CD4-positive, alpha-beta T cell (primary cell): ENCODE results near the gene THEMIS. TPM values are rescaled to one million over a fixed set of nuclear protein-coding genes. Genes with fewer than 3 reads are reported as not detected.

ENCODE experiments used
- ATAC-seq: fragments of 200-7000 bp; cut with Tn5 transposase; one replicate; pipeline ENCODE4 v1.10.0; 2022; ENCODE audit warnings: mild to moderate bottlenecking; ENCODE audit not compliant: poor library complexity
- CTCF ChIA-PET: fragments of 350-600 bp; sonication (Branson Sonifier 250); formaldehyde crosslinking; loops from one replicate; lab custom pipeline; 2021; ENCODE audit warnings: antibody characterized with exemption, inconsistent platforms; lab: Charles Lee
- POLR2A ChIA-PET: fragments of 350-600 bp; sonication (Branson Sonifier 250); formaldehyde crosslinking; loops from one replicate; lab custom pipeline; 2021; ENCODE audit warnings: antibody characterized with exemption, inconsistent platforms; lab: Charles Lee
- DNase-seq, 14 experiments: peaks; one replicate each; pipeline ENCODE4 v3.0.0-alpha.2; 2013 to 2020; ENCODE audit warnings: mixed read lengths in 2 of 14
- H3K27ac ChIP-seq, 2 donors: one replicate each; pipeline versions ENCODE4 v1.5.1 to v1.7.0; 2013; ENCODE audit warnings: low read length in 2 of 2, low read depth in 1 of 2, mild to moderate bottlenecking in 1 of 2
- H3K27me3 ChIP-seq, 2 experiments: 1 replicate in 1 of 2; 2 replicates in 1 of 2; pipeline versions ENCODE4 v1.6.1 to v1.7.0; 2013; ENCODE audit warnings: low read length in 2 of 2, control low read depth in 1 of 2, mild to moderate bottlenecking in 1 of 2, moderate library complexity in 1 of 2; ENCODE audit not compliant: insufficient read depth in 2 of 2, control insufficient read depth in 1 of 2
- H3K36me3 ChIP-seq: one replicate; pipeline ENCODE4 v1.6.1; 2013; ENCODE audit warnings: low read length, control low read depth; ENCODE audit not compliant: insufficient read depth
- H3K4me1 ChIP-seq: one replicate; pipeline ENCODE4 v1.6.1; 2013; ENCODE audit warnings: low read length, control low read depth; ENCODE audit not compliant: insufficient read depth
- H3K4me3 ChIP-seq: one replicate; pipeline ENCODE4 v1.5.1; 2013; ENCODE audit warnings: mild to moderate bottlenecking, low read length, moderate library complexity
- H3K9me3 ChIP-seq, 2 experiments: 1 replicate in 1 of 2; 2 replicates in 1 of 2; pipeline versions ENCODE4 v1.6.1 to v1.7.0; 2013; ENCODE audit warnings: low read length in 2 of 2, mild to moderate bottlenecking in 2 of 2, control low read depth in 1 of 2, moderate library complexity in 1 of 2; ENCODE audit not compliant: control insufficient read depth in 1 of 2, insufficient read depth in 1 of 2
- H3K27ac Mint-ChIP-seq: one replicate; pipeline ENCODE4 v1.8.0; 2020; ENCODE audit warnings: mixed read lengths
- H3K27me3 Mint-ChIP-seq: one replicate; pipeline ENCODE4 v1.8.0; 2021; ENCODE audit warnings: mixed read lengths
- H3K36me3 Mint-ChIP-seq: one replicate; pipeline ENCODE4 v1.8.0; 2021; ENCODE audit warnings: low read depth, mixed read lengths
- H3K4me1 Mint-ChIP-seq: one replicate; pipeline ENCODE4 v1.8.0; 2021; ENCODE audit warnings: low read depth, mixed read lengths
- H3K4me3 Mint-ChIP-seq: one replicate; pipeline ENCODE4 v1.8.0; 2020; ENCODE audit warnings: mild to moderate bottlenecking, mixed read lengths
- H3K9me3 Mint-ChIP-seq: one replicate; pipeline ENCODE4 v1.8.0; 2020; ENCODE audit warnings: mixed read lengths
- CTCF ChIP-seq: fragments of 200-600 bp; IDR thresholded peaks from one replicate; pipeline ENCODE4 v1.8.0; 2022; ENCODE audit warnings: antibody characterized with exemption, mild to moderate bottlenecking
- intact Hi-C, 2 experiments: fragments of 100-400 bp; cut with DNase I in 1 of 2; cut with micrococcal nuclease in 1 of 2; formaldehyde crosslinking; loops; one replicate each; pipeline versions ENCODE4 v1.15.1 to v1.9.0; 2023 to 2025; cut with DNase I, micrococcal nuclease
- total RNA-seq, 174 experiments: library from RNA in 2 of 174; stranded (reverse) in 2 of 174; gene quantifications; one replicate each; pipeline ENCODE4 v1.2.3 and lab custom pipeline; 2021 to 2026

The THEMIS gene
- total RNA-seq, 2 experiments from 2014 or later = 25.0 to 25.3 TPM

GRCh38 chr6:127938701-127939100 is 37.8 kb upstream of the THEMIS start:
- POLR2A ChIA-PET = interaction anchor here (0.7 kb wide), 1 partner anchor 15 kb away, joined by 3 read pairs; no protein-coding TSS in a partner anchor
- no peak overlapping the region for H3K27ac ChIP-seq
- ATAC-seq (no peak), DNase-seq (peak in 3 of 14 experiments; percentile 26 to 62 (median 43))
- no peak for TF ChIP-seq CTCF
- H3K27me3 ChIP-seq = no peaks in the 10 kb centered on the region
- intact Hi-C loops = loop anchor here in 1 of 2 experiments (5.0 kb wide), 2 partner anchors 34 to 36 kb away; partner anchors contain the start of gene THEMIS
- no peaks in the 10 kb centered on the region for H3K27me3 Mint-ChIP-seq
- H3K36me3 Mint-ChIP-seq = no peaks in the 10 kb centered on the region
- peak overlapping the region; percentile 34 for H3K27ac Mint-ChIP-seq
- H3K9me3 ChIP-seq = no peaks in the 10 kb centered on the region
- no peaks in the 10 kb centered on the region for H3K9me3 Mint-ChIP-seq
- peaks cover 65% of the 10 kb centered on the region for H3K4me1 Mint-ChIP-seq
- H3K36me3 ChIP-seq = no peaks in the 10 kb centered on the region
- H3K4me3 Mint-ChIP-seq = no peak overlapping the region
- no peak overlapping the region for H3K4me3 ChIP-seq
- CTCF ChIA-PET = interaction anchor here (0.6 to 1.4 kb wide), 3 partner anchors 12 to 390 kb away, joined by 3 read pairs; no protein-coding TSS in a partner anchor
- H3K4me1 ChIP-seq = peaks cover 7% of the 10 kb centered on the region

- ATAC-seq (no peak), DNase-seq (no peak)
- H3K36me3 ChIP-seq = no peaks in the 10 kb centered on the region
- ChIA-PET CTCF (interaction anchor here (0.9 to 1.9 kb wide), 2 partner anchors 82 to 390 kb away, joined by 3 to 6 read pairs; no protein-coding TSS in a partner anchor), POLR2A (interaction anchor here (1.2 kb wide), 1 partner anchor 29 kb away, joined by 3 read pairs; no protein-coding TSS in a partner anchor)
- Mint-ChIP-seq H3K27ac (no peak overlapping the region), H3K9me3 (peaks cover 6% of the 10 kb centered on the region), H3K36me3 (peaks cover 7% of the 10 kb centered on the region), H3K4me3 (no peak overlapping the region), H3K27me3 (no peaks in the 10 kb centered on the region), H3K4me1 (peaks cover 71% of the 10 kb centered on the region)
- peaks cover 2 to 3% of the 10 kb centered on the region in 2 experiments for H3K9me3 ChIP-seq
- no peaks in the 10 kb centered on the region for H3K27me3 ChIP-seq
- TF ChIP-seq CTCF = no peak
- H3K4me1 ChIP-seq = peaks cover 12% of the 10 kb centered on the region
- intact Hi-C loops = loop anchor here in 1 of 2 experiments (5.0 kb wide), 2 partner anchors 35 kb away; partner anchors contain the start of gene THEMIS
- H3K27ac ChIP-seq = no peak overlapping the region
- no peak overlapping the region for H3K4me3 ChIP-seq
Observed at GRCh38 chr6:127937747-127938146, 36.9 kb upstream of the THEMIS start.

GRCh38 chr6:127937102-127937501 is 36.2 kb upstream of the THEMIS start:
- Mint-ChIP-seq H3K27ac (peak overlapping the region; percentile 90), H3K4me1 (peaks cover 69% of the 10 kb centered on the region), H3K27me3 (no peaks in the 10 kb centered on the region), H3K4me3 (no peak overlapping the region), H3K36me3 (peaks cover 10% of the 10 kb centered on the region), H3K9me3 (peaks cover 7% of the 10 kb centered on the region)
- Histone ChIP-seq H3K27me3 (no peaks in the 10 kb centered on the region), H3K4me1 (peaks cover 15% of the 10 kb centered on the region), H3K9me3 (peaks cover 7% of the 10 kb centered on the region in 2 experiments), H3K36me3 (no peaks in the 10 kb centered on the region), H3K4me3 (no peak overlapping the region), H3K27ac (no peak overlapping the region)
- DNase-seq = no peak
- ChIA-PET CTCF (interaction anchor here (0.9 to 1.9 kb wide), 2 partner anchors 14 to 81 kb away, joined by 3 to 6 read pairs; no protein-coding TSS in a partner anchor), POLR2A (interaction anchor here (1.0 to 3.8 kb wide), 3 partner anchors 14 to 29 kb away, joined by 3 to 61 read pairs (median 3); no protein-coding TSS in a partner anchor)
- ATAC-seq = no peak
- intact Hi-C loops = loop anchor here in 1 of 2 experiments (5.0 kb wide), 2 partner anchors 35 kb away; partner anchors contain the start of gene THEMIS
- no peak for TF ChIP-seq CTCF
